SK-N-SH treated with all-trans-retinoic acid at 6 μM for 48 hours (cell line): ENCODE measurements around the gene LSM4.

Source experiments
- ATAC-seq: fragments of 200-7000 bp; cut with Tn5 transposase; 3 replicates; pipeline ENCODE4 v1.9.1; 2020; ENCODE audit warnings: mild to moderate bottlenecking, moderate library complexity
- ARNTL ChIP-seq: fragments of 450-650 bp; formaldehyde crosslinking; IDR thresholded peaks from 2 replicates; pipeline ENCODE4 v1.5.0; 2020; ENCODE audit warnings: low read depth, mild to moderate bottlenecking, moderate library complexity, borderline replicate concordance
- BACH2 ChIP-seq: fragments of 250-450 bp; sonication (Bioruptor Pico); IDR thresholded peaks from 2 replicates; pipeline ENCODE4 v1.9.0; 2021; ENCODE audit warnings: mild to moderate bottlenecking, borderline replicate concordance
- CREB5 ChIP-seq: fragments of 250-450 bp; sonication (Bioruptor Pico); IDR thresholded peaks from 2 replicates; pipeline ENCODE4 v1.5.1; 2020; ENCODE audit warnings: low read depth, mild to moderate bottlenecking, moderate library complexity
- CSDC2 ChIP-seq: fragments of 250-450 bp; sonication (Bioruptor Pico); IDR thresholded peaks from 2 replicates; pipeline ENCODE4 v1.5.0; 2020; ENCODE audit warnings: mild to moderate bottlenecking, moderate library complexity
- CSRNP3 ChIP-seq: fragments of 250-450 bp; sonication (Bioruptor Pico); IDR thresholded peaks from 2 replicates; pipeline ENCODE4 v1.5.1; 2021; ENCODE audit warnings: mild to moderate bottlenecking, moderate library complexity
- ESRRG ChIP-seq: fragments of 250-450 bp; sonication (Bioruptor Pico); IDR thresholded peaks from 2 replicates; pipeline ENCODE4 v1.6.1; 2021; ENCODE audit warnings: mild to moderate bottlenecking
- GLIS3 ChIP-seq: fragments of 250-450 bp; sonication (Bioruptor Pico); IDR thresholded peaks from 2 replicates; pipeline ENCODE4 v1.5.0; 2020; ENCODE audit warnings: mild to moderate bottlenecking, moderate library complexity
- ISL1 ChIP-seq: fragments of 250-450 bp; sonication (Bioruptor Pico); IDR thresholded peaks from 2 replicates; pipeline ENCODE4 v2.1.2; 2022; ENCODE audit warnings: mild to moderate bottlenecking, moderate library complexity
- OSR1 ChIP-seq: fragments of 250-450 bp; sonication (Bioruptor Pico); IDR thresholded peaks from 2 replicates; pipeline ENCODE4 v1.8.0; 2022; ENCODE audit warnings: moderate library complexity, mild to moderate bottlenecking, inconsistent platforms
- PATZ1 ChIP-seq: fragments of 250-450 bp; sonication (Bioruptor Pico); IDR thresholded peaks from 2 replicates; pipeline ENCODE4 v1.8.0; 2020; ENCODE audit warnings: mild to moderate bottlenecking, moderate library complexity, borderline replicate concordance
- POU6F1 ChIP-seq: fragments of 250-450 bp; sonication (Bioruptor Pico); IDR thresholded peaks from 2 replicates; pipeline ENCODE4 v1.8.0; 2021; ENCODE audit warnings: low read depth, mild to moderate bottlenecking, moderate library complexity, borderline replicate concordance
- PPARA ChIP-seq: fragments of 250-450 bp; sonication (Bioruptor Pico); IDR thresholded peaks from 2 replicates; pipeline ENCODE4 v1.5.0; 2020; ENCODE audit warnings: mild to moderate bottlenecking, borderline replicate concordance
- RARB ChIP-seq: fragments of 250-450 bp; sonication (Bioruptor Pico); IDR thresholded peaks from 2 replicates; pipeline ENCODE4 v1.8.0; 2021; ENCODE audit warnings: mild to moderate bottlenecking, moderate library complexity
- TCF4 ChIP-seq: fragments of 250-450 bp; sonication (Bioruptor Pico); IDR thresholded peaks from 2 replicates; pipeline ENCODE4 v1.8.0; 2021; ENCODE audit warnings: mild to moderate bottlenecking, moderate library complexity, borderline replicate concordance
- TOX ChIP-seq: fragments of 250-450 bp; sonication (Bioruptor Pico); IDR thresholded peaks from 2 replicates; pipeline ENCODE4 v1.8.0; 2021; ENCODE audit warnings: mild to moderate bottlenecking, moderate library complexity, borderline replicate concordance
- TSHZ2 ChIP-seq: fragments of 250-450 bp; sonication (Bioruptor Pico); IDR thresholded peaks from 2 replicates; pipeline ENCODE4 v1.5.0; 2020; ENCODE audit warnings: mild to moderate bottlenecking, moderate library complexity
- ZC3H10 ChIP-seq: fragments of 250-450 bp; sonication (Bioruptor Pico); IDR thresholded peaks from 2 replicates; pipeline ENCODE4 v1.5.1; 2021; ENCODE audit warnings: mild to moderate bottlenecking, moderate library complexity
- ZFP30 ChIP-seq: fragments of 450-650 bp; formaldehyde crosslinking; IDR thresholded peaks from 2 replicates; pipeline ENCODE4 v1.5.0; 2022; ENCODE audit warnings: mild to moderate bottlenecking, moderate library complexity
- ZNF565 ChIP-seq: fragments of 450-650 bp; formaldehyde crosslinking; conservative IDR thresholded peaks from 2 replicates; pipeline ENCODE4 v1.5.0; 2020; ENCODE audit warnings: low read depth, mild to moderate bottlenecking, moderate library complexity
- ZNF70 ChIP-seq: fragments of 450-650 bp; formaldehyde crosslinking; IDR thresholded peaks from 2 replicates; pipeline ENCODE4 v1.5.0; 2020; ENCODE audit warnings: mild to moderate bottlenecking, moderate library complexity
- ZNF8 ChIP-seq: fragments of 450-650 bp; formaldehyde crosslinking; IDR thresholded peaks from 2 replicates; pipeline ENCODE4 v1.5.0; 2020; ENCODE audit warnings: mild to moderate bottlenecking, moderate library complexity

Gene LSM4

GRCh38 chr19:18291019-18291524 is 31.8 kb downstream of the LSM4 start:
- TF ChIP-seq OSR1 (CRISPR knock-in tag) (no peak), CSRNP3 (no peak), TOX (no peak), BACH2 (CRISPR knock-in tag) (no peak)
- no peak for ATAC-seq

GRCh38 chr19:18290302-18291018 is 32.4 kb downstream of the LSM4 start:
- TF ChIP-seq CREB5 (CRISPR knock-in tag) = no peak
- no peak for TF ChIP-seq ARNTL (CRISPR knock-in tag)
- no peak for TF ChIP-seq BACH2 (CRISPR knock-in tag)
- TF ChIP-seq TCF4 = no peak
- TF ChIP-seq ZNF8 (CRISPR knock-in tag) = no peak
- no peak for TF ChIP-seq GLIS3
- no peak for TF ChIP-seq ZC3H10 (CRISPR knock-in tag)
- no peak for TF ChIP-seq POU6F1 (CRISPR knock-in tag)
- TF ChIP-seq RARB (CRISPR knock-in tag) = no peak
- TF ChIP-seq ZNF70 (CRISPR knock-in tag) = no peak
- TF ChIP-seq CSDC2 (CRISPR knock-in tag) = no peak
- TF ChIP-seq ESRRG = no peak
- no peak for TF ChIP-seq ZFP30 (CRISPR knock-in tag)
- TF ChIP-seq ZNF565 (CRISPR knock-in tag) = no peak
- TF ChIP-seq ISL1 = no peak
- TF ChIP-seq PPARA (CRISPR knock-in tag) = no peak
- TF ChIP-seq TSHZ2 (CRISPR knock-in tag) = no peak
- TF ChIP-seq PATZ1 = no peak
- no peak for TF ChIP-seq TOX
- TF ChIP-seq CSRNP3 = no peak
- no peak for ATAC-seq
